Mesenchymal stem cell (in vitro differentiated cells and primary cell): ENCODE results near the gene WNT9A.

Source experiments
- DNase-seq: peaks from one replicate; pipeline ENCODE4 v3.0.0-alpha.2; 2013
- H2AFZ ChIP-seq: one replicate; pipeline ENCODE4 v1.6.1; 2013; ENCODE audit warnings: low read depth, mild to moderate bottlenecking, control low read depth, inconsistent platforms, low read length, moderate library complexity
- H2AK5ac ChIP-seq: 2 replicates; pipeline ENCODE4 v1.6.1; 2013; ENCODE audit warnings: low read length, moderate library complexity, mild to moderate bottlenecking, inconsistent platforms; ENCODE audit not compliant: severe bottlenecking
- H2BK120ac ChIP-seq: one replicate; pipeline ENCODE4 v1.6.1; 2013; ENCODE audit warnings: low read depth, mild to moderate bottlenecking, inconsistent platforms, low read length, moderate library complexity
- H2BK12ac ChIP-seq, 2 experiments: one replicate each; pipeline ENCODE4 v1.6.1; 2013; ENCODE audit warnings: inconsistent platforms in 2 of 2, low read length in 2 of 2, mild to moderate bottlenecking in 2 of 2, moderate library complexity in 2 of 2, control low read depth in 1 of 2
- H2BK15ac ChIP-seq: one replicate; pipeline ENCODE4 v1.6.1; 2013; ENCODE audit warnings: mild to moderate bottlenecking, low read depth, inconsistent platforms; ENCODE audit not compliant: poor library complexity, severe bottlenecking
- H2BK5ac ChIP-seq: 2 replicates; pipeline ENCODE4 v1.6.1; 2013; ENCODE audit warnings: low read depth, mild to moderate bottlenecking, low read length, control low read depth, inconsistent platforms; ENCODE audit not compliant: poor library complexity, severe bottlenecking
- H3K14ac ChIP-seq, 2 experiments: one replicate each; pipeline ENCODE4 v1.6.1; 2013; ENCODE audit warnings: inconsistent platforms in 2 of 2, low read length in 2 of 2, control low read depth in 1 of 2, mild to moderate bottlenecking in 1 of 2, moderate library complexity in 1 of 2
- H3K18ac ChIP-seq, 2 experiments: one replicate each; pipeline ENCODE4 v1.6.1; 2013; ENCODE audit warnings: inconsistent platforms in 2 of 2, low read length in 2 of 2, control low read depth in 1 of 2, low read depth in 1 of 2, mild to moderate bottlenecking in 1 of 2
- H3K23ac ChIP-seq, 2 experiments: one replicate each; pipeline ENCODE4 v1.6.1; 2013; ENCODE audit warnings: inconsistent platforms in 2 of 2, low read length in 2 of 2, mild to moderate bottlenecking in 2 of 2, moderate library complexity in 2 of 2, control low read depth in 1 of 2
- H3K27ac ChIP-seq: 2 replicates; pipeline ENCODE4 v1.5.1; 2013; ENCODE audit warnings: mild to moderate bottlenecking, moderate library complexity, low read length, control low read depth, inconsistent platforms; ENCODE audit not compliant: poor library complexity, severe bottlenecking
- H3K27me3 ChIP-seq, 2 experiments: 2 replicates each; pipeline versions ENCODE4 v1.6.1 to v1.7.0; 2013; ENCODE audit warnings: low read length in 2 of 2, mild to moderate bottlenecking in 2 of 2, moderate library complexity in 2 of 2, control low read depth in 1 of 2, inconsistent platforms in 1 of 2; ENCODE audit not compliant: control insufficient read depth in 1 of 2, insufficient read depth in 1 of 2
- H3K36me3 ChIP-seq, 2 experiments: 2 replicates each; pipeline versions ENCODE4 v1.6.1 to v1.7.0; 2013; ENCODE audit warnings: low read length in 2 of 2, control low read depth in 1 of 2, inconsistent platforms in 1 of 2, low read depth in 1 of 2, mild to moderate bottlenecking in 1 of 2; ENCODE audit not compliant: insufficient read depth in 2 of 2, control insufficient read depth in 1 of 2
- H3K4ac ChIP-seq, 2 experiments: one replicate each; pipeline ENCODE4 v1.6.1; 2013; ENCODE audit warnings: inconsistent platforms in 2 of 2, low read length in 2 of 2, mild to moderate bottlenecking in 2 of 2, moderate library complexity in 2 of 2, control low read depth in 1 of 2, low read depth in 1 of 2
- H3K4me1 ChIP-seq: 2 replicates; pipeline ENCODE4 v1.6.1; 2013; ENCODE audit warnings: low read depth, low read length, control low read depth; ENCODE audit not compliant: control insufficient read depth, insufficient read depth
- H3K4me2 ChIP-seq: 2 replicates; pipeline ENCODE4 v1.6.1; 2013; ENCODE audit warnings: low read length, mild to moderate bottlenecking, inconsistent platforms; ENCODE audit not compliant: poor library complexity, severe bottlenecking
- H3K4me3 ChIP-seq, 2 experiments: 2 replicates each; pipeline versions ENCODE4 v1.5.1 to v1.7.0; 2013; ENCODE audit warnings: low read length in 2 of 2, mild to moderate bottlenecking in 2 of 2, control low read depth in 1 of 2, low read depth in 1 of 2; ENCODE audit not compliant: insufficient read depth in 1 of 2
- H3K79me1 ChIP-seq: replicated peaks from 2 replicates; pipeline ENCODE4 v1.6.1; 2013; ENCODE audit warnings: mild to moderate bottlenecking, control low read depth, low read length, inconsistent platforms; ENCODE audit not compliant: poor library complexity, severe bottlenecking
- H3K9ac ChIP-seq: 2 replicates; pipeline ENCODE4 v1.7.0; 2013; ENCODE audit warnings: mild to moderate bottlenecking, low read length, moderate library complexity
- H3K9me3 ChIP-seq: 2 replicates; pipeline ENCODE4 v1.7.0; 2013; ENCODE audit warnings: mild to moderate bottlenecking, low read length; ENCODE audit not compliant: control insufficient read depth
- H4K8ac ChIP-seq: one replicate; pipeline ENCODE4 v1.6.1; 2013; ENCODE audit warnings: inconsistent platforms, mild to moderate bottlenecking, low read length, moderate library complexity
- H4K91ac ChIP-seq: one replicate; pipeline ENCODE4 v1.6.1; 2013; ENCODE audit warnings: mild to moderate bottlenecking, low read length, inconsistent platforms
- WGBS: methylation state at CpG from one replicate; pipeline ENCODE4 v1.1.7; 2013; ENCODE audit warnings: mixed read lengths; 5-methylcytosine and 5-hydroxymethylcytosine counted together

WNT9A gene

DNA sequence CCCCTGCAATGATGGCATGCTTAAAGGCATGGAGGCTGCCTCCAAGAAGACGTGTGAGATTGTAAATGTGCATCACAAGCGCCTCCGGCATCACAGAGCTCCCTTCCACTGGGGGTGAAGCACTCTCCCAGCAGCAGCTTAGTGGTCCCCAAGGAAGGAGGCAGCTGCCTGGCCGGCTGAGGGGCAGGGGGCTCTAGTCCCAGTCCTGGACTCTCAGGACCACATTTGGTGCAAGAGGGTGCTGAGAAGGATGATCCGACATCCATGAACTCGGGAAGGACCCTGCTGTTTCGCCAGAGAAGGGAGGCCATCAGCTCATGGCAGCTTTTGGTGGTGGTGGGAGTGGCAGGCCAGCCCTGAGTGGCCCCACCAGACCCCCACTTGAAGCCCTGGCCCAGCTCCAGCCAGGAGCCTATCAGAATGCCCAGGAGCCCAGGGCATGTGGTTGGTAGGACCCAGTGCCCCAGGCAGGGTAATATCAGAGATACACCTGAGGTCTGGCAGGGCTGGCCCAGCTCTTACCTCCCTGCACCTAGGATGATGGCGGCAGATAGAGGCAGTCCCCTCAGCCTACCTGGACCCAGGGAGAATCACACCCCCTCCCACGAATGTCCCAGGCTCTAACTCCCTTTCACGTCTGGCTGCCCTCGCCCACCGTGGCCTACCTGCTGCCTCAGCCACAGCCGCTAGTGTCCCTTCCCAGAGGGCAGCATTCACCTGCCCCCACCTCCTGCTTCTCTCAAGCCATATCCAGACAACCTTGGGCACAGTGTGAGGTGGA lies 2.4 kb upstream of the WNT9A start:
- H4K91ac ChIP-seq = no peak overlapping the region
- DNase-seq = no peak
- no peak overlapping the region for H2BK5ac ChIP-seq
- no peak overlapping the region for H4K8ac ChIP-seq
- no peak overlapping the region for H2BK12ac ChIP-seq
- no peak overlapping the region for H3K27ac ChIP-seq
- H2BK15ac ChIP-seq = no peak overlapping the region
- H3K14ac ChIP-seq = no peak overlapping the region
- no peaks in the 10 kb centered on the region for H3K9me3 ChIP-seq
- no peak overlapping the region for H3K4ac ChIP-seq
- no peak overlapping the region for H2AK5ac ChIP-seq
- no peak overlapping the region for H3K23ac ChIP-seq
- no peak overlapping the region for H3K9ac ChIP-seq
- peaks cover 3% of the 10 kb centered on the region for H3K79me1 ChIP-seq
- H2AFZ ChIP-seq = no peak overlapping the region
- H3K4me2 ChIP-seq = no peak overlapping the region
- H2BK120ac ChIP-seq = no peak overlapping the region
- WGBS = 87% methylated on average over 12 of the region's 13 CpGs
- H3K18ac ChIP-seq = no peak overlapping the region
- peaks cover 0 to 1% of the 10 kb centered on the region in 2 experiments for H3K36me3 ChIP-seq
- H3K4me1 ChIP-seq = peaks cover 40% of the 10 kb centered on the region
- no peak overlapping the region for H3K4me3 ChIP-seq
- H3K27me3 ChIP-seq = peaks cover 8 to 10% of the 10 kb centered on the region in 2 experiments

DNA sequence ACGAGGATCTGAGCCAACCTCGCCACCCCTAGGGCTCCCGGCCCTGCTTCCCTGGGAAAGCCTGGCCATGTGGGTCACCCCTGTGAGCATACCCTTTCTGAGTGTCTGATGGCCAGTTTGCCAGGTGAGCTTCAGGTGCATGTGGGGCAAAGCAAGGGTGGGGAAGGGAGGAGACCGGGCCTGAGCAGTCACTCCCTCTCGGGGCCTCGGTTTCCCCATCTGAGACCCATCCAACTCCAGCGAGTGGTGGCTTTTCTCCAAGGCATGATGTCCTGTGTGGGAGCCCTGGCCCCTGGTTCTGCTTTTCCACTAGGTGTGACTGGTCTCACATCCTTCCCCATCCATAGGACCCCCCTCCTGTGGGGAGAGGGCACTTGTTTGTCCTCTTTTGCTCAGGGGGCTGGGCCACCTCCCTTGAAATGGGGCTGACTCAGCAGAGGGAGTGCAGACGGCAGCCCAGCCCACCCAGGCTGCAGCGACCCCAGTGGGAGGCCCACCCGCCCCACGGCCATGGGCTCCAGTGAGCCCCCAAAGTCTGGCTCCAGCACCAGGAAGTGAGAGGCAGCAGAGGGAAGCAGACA lies 1.7 kb upstream of the WNT9A start:
- no peak for DNase-seq
- 88% methylated on average over 10 of the region's 11 CpGs for WGBS
- no peak overlapping the region for H3K23ac ChIP-seq
- H4K8ac ChIP-seq = no peak overlapping the region
- H3K36me3 ChIP-seq = peaks cover 0 to 6% of the 10 kb centered on the region in 2 experiments
- peaks cover 47% of the 10 kb centered on the region for H3K4me1 ChIP-seq
- H2BK5ac ChIP-seq = no peak overlapping the region
- no peak overlapping the region for H4K91ac ChIP-seq
- H2AFZ ChIP-seq = no peak overlapping the region
- no peaks in the 10 kb centered on the region for H3K9me3 ChIP-seq
- no peak overlapping the region for H2BK120ac ChIP-seq
- no peak overlapping the region for H2BK12ac ChIP-seq
- H3K27ac ChIP-seq = no peak overlapping the region
- H3K27me3 ChIP-seq = peaks cover 4 to 10% of the 10 kb centered on the region in 2 experiments
- no peak overlapping the region for H2AK5ac ChIP-seq
- peak overlapping the region in 1 of 2 experiments; percentile 86 for H3K4me3 ChIP-seq
- no peak overlapping the region for H2BK15ac ChIP-seq
- H3K9ac ChIP-seq = no peak overlapping the region
- H3K4me2 ChIP-seq = no peak overlapping the region
- H3K18ac ChIP-seq = no peak overlapping the region
- H3K4ac ChIP-seq = no peak overlapping the region
- no peak overlapping the region for H3K14ac ChIP-seq
- H3K79me1 ChIP-seq = peaks cover 10% of the 10 kb centered on the region

GRCh38 chr1:227948493-227949260 lies 945 bp upstream of the WNT9A start:
- Histone ChIP-seq H2BK5ac (no peak overlapping the region), H2AFZ (peak overlapping the region; percentile 39), H3K4ac (no peak overlapping the region), H3K4me2 (peak overlapping the region; percentile 73), H3K23ac (no peak overlapping the region), H3K18ac (peak overlapping the region in 1 of 2 experiments; percentile 22), H4K8ac (no peak overlapping the region), H2AK5ac (no peak overlapping the region), H3K4me1 (peaks cover 44% of the 10 kb centered on the region), H3K36me3 (peaks cover 0 to 6% of the 10 kb centered on the region in 2 experiments), H2BK120ac (no peak overlapping the region), H2BK12ac (no peak overlapping the region), H3K9me3 (no peaks in the 10 kb centered on the region), H2BK15ac (no peak overlapping the region), H3K9ac (peak overlapping the region; percentile 78), H3K27me3 (peaks cover 4 to 10% of the 10 kb centered on the region in 2 experiments), H3K4me3 (peak overlapping the region; percentile 70 to 86), H4K91ac (no peak overlapping the region), H3K14ac (no peak overlapping the region), H3K79me1 (peaks cover 11% of the 10 kb centered on the region), H3K27ac (no peak overlapping the region)
- 38% methylated on average over 25 of the region's 25 CpGs for WGBS
- peak; percentile 23 for DNase-seq

DNA sequence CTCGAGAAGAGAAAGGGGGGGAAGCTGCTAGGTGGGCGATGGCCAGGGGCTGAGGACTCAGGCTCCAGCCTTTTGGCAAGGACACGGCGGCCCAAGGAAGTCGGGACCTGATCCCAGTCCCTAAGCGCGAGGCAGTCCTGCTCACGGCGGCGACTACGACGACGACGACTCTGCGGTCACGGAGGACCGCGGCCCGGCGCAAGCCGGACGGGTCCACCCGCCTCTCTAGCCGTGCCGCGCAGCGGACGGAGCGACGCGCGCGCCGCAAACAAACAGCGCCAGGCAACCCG lies 401 bp downstream of the WNT9A start:
- H2BK5ac ChIP-seq = no peak overlapping the region
- H4K91ac ChIP-seq = no peak overlapping the region
- H2BK15ac ChIP-seq = no peak overlapping the region
- no peak overlapping the region for H2AK5ac ChIP-seq
- no peak overlapping the region for H2BK12ac ChIP-seq
- peaks cover 0 to 6% of the 10 kb centered on the region in 2 experiments for H3K36me3 ChIP-seq
- H3K18ac ChIP-seq = no peak overlapping the region
- H3K27me3 ChIP-seq = peaks cover 0 to 10% of the 10 kb centered on the region in 2 experiments
- no peak overlapping the region for H3K23ac ChIP-seq
- 0% methylated on average over 8 of the region's 36 CpGs for WGBS
- H3K9me3 ChIP-seq = no peaks in the 10 kb centered on the region
- DNase-seq = peak; percentile 36
- peaks cover 17% of the 10 kb centered on the region for H3K79me1 ChIP-seq
- peaks cover 38% of the 10 kb centered on the region for H3K4me1 ChIP-seq
- no peak overlapping the region for H2BK120ac ChIP-seq
- H4K8ac ChIP-seq = no peak overlapping the region
- no peak overlapping the region for H3K27ac ChIP-seq
- peak overlapping the region; percentile 70 to 85 for H3K4me3 ChIP-seq
- H3K9ac ChIP-seq = peak overlapping the region; percentile 81
- no peak overlapping the region for H3K14ac ChIP-seq
- no peak overlapping the region for H2AFZ ChIP-seq
- H3K4ac ChIP-seq = no peak overlapping the region
- H3K4me2 ChIP-seq = peak overlapping the region; percentile 84
